T-helper 9 cell (primary cell): ENCODE data around the gene GSG1L2.

Experiments
- DNase-seq: peaks from one replicate; pipeline ENCODE4 v3.0.0-alpha.2; 2020
- total RNA-seq, 2 donors: gene quantifications; one replicate each; lab custom pipeline; 2026; lab: John Stamatoyannopoulos, UW

The GSG1L2 gene
- total RNA-seq: 0 reads per million in 2 donors

DNA sequence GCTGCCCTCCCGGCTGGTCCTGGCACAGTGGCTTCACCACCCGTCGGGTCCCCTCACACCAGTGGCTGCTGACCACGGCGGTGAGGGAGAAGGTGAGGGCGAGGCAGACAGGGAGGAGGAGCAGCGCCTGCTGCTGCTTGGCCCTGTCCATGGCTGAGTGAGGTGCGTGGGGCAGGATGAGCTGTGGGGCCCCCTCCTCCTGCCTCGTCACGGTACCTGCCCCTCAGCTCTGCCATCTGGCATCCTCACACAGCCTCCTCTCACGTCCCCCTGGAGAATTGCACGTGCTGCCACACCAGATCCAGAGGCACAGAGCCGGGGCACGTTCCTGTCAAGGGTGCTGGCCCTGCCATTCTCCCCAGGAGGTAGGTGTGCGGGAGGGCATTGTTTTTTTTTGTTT, at the start of gene GSG1L2:
Gene GSG1L2 (minus strand): TSS at position 159 of the 400 bp plus-strand sequence. CDS start 8 bp downstream, at position 151.
- DNase-seq: no peak

DNA sequence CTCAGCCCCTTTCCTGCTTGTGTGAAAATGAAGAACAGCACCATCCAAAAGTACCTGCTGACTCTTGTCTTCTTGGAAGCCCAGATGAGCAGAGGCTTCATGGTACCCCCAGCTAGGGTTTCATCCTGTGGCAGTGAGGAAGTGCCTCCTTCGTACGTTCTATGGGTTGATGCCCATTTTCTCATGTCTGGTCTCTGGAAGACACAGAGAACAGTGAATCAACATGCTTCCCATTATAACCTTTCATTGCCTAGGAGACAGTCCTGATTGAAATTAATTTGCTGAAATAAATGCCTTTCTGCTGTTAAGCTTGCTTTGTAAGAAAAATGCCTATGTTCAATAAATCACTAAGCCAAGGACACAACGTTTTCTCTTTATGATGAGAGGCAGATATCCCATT, 46.7 kb upstream of the GSG1L2 start:
- DNase-seq: no peak

DNA sequence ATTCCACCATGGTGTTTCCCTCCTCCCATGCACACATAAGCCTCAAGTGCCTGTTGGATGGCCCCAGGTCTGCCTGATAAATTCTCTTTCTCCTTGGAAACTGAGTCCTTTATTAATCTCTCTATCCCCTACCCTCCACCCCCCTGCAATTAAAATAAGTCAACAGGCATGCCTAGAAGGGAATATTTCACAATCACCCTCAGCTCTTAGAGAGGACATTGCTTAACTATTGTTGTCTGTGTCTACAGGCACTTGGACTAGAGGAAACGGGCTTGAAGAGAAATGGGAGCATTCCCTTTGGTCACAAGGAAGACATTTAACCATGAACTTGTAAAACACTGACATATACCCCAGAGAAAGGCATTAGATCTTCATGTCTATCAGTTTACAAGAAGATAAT, 43.7 kb upstream of the GSG1L2 start:
- no peak for DNase-seq

DNA sequence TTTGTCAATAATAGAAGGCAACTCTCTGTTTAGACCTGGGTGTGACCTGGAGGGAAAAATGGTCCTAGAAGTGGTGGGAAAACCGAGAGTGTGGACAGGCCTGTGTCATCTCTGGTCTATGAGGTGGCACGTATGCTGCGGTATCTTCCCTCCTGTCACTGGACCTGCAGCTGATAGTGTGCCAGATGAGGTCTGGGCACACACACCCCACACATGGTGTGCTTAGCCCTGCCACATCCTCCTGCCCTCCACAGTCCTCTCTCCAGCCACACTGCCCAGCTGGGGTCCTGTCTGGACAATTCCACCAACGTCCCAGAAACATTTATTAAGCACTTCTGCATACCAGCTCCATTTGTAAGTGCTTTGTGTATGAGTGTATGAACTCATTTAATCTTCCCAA, 41.1 kb upstream of the GSG1L2 start:
- no peak for DNase-seq

DNA sequence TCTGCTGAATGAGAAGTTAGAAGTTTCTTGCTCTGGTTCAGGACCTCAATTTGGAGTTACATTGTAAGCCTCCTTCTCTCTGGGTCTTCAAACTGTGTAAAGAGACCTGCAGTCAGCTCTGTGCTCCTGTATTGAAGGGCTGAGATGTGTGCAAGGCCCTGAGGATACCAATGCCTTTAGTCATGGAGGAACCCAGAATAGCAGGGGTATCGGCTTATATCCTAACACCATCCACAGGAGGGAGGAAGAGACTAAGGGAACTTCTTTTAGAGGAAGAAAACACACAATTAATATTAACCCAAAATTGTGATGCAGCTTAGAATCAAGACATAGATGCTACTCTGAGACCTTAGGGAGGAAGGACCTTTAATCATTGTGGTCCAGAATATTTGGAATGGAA, 40.3 kb upstream of the GSG1L2 start:
- no peak for DNase-seq

DNA sequence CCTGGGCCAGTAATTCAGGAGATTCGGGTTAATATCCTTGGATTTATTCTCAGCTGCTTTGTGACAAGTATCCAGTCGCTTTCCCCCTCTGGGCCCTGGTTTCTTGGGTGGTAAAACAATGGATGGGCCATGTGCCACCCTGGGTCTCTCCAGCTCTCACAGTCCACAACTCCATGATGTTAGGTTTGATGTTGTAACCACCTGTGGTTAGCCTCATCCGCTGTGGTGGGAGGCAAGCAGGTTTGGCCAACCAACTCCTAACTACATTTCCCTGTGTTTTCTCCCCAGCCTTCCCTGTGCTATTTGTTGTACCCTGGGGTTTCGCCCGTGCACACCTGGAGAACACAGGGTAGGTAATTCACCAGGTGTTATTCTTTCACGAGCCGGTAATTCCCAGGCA, 39.0 kb upstream of the GSG1L2 start:
- no peak for DNase-seq

DNA sequence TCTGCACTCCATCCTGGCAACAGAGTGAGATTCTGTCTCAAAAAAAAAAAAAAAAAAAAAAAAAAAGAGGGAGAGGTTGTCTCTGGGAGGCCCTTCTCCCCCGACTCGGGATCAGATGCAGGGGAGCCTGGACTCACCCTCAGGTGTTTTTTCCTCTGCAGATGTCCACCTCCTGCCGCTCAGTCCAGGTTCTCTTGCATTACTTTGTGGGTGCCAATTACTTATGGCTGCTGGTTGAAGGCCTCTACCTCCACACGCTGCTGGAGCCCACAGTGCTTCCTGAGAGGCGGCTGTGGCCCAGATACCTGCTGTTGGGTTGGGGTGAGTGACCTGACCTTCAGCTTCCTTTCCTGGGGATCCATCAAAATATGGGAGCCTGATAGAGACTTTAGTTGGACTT, 37.9 kb upstream of the GSG1L2 start:
- no peak for DNase-seq

DNA sequence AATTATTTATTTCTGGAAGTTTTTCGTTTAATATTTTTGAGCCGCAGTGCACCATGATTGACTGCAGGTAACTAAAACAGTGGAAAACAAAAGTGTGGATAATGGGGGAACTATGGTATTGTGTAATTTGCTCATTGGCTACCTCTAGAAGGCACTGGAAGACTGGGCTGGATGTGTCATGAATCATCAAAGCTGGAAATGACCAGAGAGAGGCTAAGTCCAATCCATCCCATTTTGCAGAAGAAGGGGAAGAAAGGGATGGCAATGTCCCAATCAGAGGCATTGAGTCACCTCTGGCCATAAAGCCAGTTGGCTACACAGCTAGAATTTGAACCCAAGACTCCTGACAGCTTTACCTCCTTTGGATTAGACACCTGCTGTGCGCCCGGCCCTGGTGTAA, 33.2 kb upstream of the GSG1L2 start:
- no peak for DNase-seq

DNA sequence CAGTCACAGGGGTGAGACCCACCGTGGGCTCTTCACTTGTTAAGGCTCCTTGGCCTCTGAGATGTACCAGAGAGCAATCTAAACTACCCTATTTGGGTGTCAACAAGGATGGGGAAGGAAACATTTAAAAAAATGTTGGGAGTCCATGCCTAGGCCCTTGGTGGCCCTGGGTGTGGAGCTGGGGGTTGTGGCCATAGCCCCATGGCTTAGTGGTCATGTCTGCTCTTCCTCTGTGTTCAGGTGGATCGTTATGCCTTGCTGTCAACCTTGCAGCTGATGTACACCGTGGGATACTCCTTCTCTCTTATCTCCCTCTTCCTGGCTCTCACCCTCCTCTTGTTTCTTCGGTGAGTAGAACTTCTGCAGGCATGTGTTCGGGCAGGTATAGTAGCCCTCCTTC, 32.4 kb upstream of the GSG1L2 start:
- no peak for DNase-seq

DNA sequence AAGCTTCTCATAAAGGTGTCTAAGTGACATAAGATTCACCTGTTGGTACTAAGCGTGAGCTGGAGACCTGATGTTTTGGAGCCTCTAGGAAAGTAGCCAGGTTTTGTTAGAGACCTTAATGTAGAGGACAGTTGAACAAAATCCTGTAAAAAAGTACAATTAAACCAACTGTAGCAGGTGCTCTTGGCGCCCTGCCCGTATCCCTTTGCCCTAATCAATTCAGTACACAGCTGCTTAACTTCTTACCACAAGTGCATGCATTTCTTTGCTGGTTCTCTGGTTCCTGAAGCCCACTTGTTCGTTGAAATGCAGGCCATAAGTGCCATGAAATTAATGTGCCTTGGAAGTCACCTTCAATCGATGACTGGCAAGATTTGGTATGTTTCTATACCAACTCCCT, 28.3 kb upstream of the GSG1L2 start:
- DNase-seq: no peak

DNA sequence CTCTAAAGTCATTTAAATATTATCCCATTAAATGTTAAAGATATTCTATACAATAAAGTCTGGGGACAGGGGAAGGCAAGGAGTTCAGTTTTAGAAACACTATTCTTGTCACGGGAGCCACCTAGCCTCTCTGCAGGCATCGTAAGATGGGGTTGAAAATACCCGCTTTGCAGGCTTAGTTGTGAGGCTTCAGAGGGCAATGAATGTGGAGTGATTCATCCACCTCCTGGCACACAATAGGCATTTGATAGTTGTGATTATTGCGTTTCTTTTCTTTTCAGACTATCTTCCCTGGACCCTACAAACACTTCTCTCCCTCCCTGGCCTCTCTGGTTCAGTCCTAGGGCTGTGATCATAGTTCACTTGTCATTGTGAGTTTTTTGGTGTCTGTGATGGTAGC, 23.4 kb upstream of the GSG1L2 start:
- no peak for DNase-seq

DNA sequence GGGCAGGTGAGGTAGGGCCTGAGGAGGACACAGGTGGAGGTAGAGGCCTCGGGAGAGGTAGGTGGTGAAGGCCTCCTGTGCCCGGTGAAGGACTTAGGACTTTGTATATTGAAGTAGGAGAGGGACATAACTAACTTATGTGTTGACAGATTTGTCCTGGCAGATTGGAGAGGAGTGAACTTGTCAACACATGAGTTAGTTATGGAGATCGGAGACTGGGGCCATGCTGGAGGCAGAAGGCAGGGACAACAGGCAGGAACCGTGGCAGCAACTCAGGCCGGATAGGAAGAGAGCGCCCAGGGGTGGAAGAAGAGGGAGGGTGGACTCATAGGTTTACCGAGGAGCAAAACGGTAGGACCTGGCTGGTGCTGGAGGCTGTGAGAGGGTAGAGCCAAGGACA, 22.3 kb upstream of the GSG1L2 start:
- no peak for DNase-seq

DNA sequence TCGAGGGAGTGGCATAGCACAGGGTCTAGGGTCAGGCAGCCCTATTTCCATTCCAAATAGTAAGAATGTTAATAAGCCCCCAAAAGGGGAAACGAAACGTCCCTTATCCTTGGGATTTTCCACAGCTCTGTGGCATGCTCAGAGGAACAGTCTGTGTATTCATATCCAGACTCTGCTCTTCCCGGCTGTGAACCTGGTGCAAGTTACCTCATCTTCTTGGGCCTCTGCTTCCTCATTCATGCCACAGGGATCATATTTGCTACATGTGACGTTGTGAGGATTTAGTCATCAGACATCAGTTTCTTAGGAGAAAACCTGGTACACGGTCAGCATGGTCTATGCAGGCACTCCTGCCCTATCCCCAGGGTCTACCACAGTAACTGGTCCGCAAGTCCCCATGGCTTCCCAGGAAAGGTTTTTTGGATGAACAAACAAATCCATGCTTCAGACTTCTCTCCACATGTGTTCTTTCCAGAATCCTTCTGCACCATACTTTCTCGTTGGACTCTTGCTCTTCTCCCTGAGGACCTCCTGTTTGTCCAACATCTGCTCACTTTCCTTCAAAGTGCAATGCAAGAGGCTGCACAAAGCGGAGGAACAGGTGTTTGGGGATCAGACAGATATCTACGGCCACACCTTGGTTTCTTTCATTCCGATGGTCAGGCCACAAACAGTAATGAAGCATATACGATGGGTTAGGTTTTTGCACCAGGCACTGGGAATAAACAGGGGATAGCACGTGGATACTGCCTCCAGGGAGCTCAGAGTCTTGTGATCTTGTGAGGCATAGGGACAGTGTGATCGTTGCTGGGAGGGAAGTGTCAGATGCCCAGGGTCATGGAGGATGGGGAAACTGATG, 21.5 kb upstream of the GSG1L2 start:
- no peak for DNase-seq

DNA sequence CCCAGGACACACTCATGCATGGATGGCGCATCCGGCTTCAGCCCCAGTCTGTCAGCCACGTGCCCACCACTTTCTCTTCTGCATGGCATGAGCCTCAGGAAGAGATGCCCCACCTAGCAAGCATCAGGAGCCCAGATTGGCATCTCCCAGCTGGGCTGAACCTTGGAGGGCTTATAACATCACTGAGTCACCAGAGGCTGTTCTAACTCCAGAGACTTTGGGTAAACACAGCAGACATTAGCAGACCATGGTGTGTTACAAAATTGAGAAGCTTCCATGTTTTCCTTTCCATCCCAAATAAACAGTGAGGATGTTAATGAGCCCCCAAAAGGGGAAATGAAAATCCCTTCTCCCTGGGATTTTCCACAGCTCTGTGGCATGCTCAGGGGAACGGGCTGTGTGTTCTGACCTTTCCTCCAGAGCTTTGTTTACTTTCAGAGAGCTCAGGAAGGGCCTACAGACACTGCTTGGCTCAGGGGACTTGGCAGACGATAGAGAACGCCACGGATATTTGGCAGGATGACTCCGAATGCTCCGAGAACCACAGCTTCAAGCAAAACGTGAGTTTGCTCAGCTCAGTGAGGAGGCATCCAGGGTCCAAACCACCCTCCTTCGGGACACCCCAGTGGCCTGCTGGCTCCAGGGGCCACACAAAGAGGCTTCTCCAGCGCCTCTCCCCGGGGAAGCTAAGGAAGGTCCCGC, 20.3 kb upstream of the GSG1L2 start:
- no peak for DNase-seq

DNA sequence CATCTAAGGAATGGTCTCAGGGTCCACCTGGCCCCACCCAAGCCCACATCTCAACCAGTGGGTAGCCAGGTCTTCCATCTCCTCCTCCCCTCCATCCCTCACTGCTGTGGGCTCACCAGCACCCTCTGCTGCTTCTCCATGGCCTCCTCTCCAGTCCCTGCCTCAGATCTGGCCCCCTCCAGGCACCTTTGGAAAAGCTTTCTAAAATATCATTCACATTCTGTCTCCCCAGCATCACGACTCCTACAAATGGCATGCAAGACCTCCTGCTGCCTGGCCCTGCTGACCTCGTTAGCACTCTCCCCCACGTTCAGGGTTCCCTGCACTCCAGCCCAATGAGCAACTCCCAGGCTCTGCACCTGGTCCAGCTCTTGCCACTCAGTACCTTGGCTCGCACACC, 17.6 kb upstream of the GSG1L2 start:
- no peak for DNase-seq

DNA sequence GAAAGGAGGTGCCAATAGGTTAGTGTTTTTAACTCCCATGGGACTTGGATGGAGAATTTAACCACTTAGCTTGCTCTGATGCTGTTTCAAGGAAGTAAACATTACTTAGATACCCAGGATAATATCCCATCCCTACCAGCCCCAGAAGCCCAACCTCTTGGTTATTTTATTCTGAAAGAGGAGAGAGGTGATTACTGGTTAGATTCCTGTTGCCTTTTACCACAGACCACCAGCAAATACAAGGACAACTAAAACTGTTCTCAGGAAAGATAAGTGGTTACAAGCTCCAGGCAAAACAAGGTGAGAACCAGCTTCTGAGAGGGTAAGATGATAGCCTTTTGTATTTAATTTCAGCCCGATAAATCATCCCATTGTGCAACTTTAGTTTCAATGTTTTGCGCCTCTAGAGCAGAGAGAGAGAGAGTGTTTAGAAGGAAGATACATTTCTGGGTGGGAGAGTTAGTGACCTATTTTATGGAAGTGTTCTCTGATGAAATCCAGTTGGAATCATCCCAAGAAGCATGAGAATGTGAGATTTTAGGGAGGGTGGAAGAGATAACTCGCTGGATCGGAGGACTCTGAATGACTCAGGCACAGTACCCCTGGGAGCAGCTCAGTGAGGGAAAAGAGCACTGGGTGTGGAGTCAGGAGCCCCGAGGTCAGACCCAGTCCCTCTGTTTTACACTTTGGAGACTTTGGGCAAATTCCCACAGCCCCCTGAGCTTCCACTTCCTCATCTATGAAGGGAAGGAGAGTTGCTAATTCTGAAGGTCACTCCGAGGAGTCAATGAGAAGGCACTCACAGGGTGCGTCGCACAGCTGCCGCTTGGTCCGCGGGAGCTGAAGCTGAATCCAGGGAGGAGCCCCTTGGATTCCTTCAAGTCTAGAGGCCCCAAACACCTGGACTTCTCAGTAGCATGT, 15.9 kb upstream of the GSG1L2 start:
- DNase-seq: no peak

DNA sequence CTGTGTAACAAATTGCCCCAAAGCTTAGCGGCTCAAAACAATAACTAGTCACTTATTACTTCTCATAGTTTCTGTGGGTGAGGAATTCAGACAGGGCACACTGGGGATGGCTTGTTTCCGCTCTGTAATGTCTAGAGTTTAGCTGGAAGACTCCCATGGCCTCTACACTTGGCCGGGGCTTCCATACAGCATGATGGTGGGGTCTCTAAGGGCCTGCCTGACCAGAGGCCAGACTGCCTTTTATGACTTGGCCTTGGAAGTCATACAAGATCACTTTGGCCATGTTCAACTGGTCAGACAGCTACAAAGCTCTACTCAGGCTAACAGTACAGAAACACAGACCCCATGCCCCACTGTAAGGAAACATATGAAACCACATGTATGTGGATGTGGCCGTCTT, 12.0 kb upstream of the GSG1L2 start:
- no peak for DNase-seq

DNA sequence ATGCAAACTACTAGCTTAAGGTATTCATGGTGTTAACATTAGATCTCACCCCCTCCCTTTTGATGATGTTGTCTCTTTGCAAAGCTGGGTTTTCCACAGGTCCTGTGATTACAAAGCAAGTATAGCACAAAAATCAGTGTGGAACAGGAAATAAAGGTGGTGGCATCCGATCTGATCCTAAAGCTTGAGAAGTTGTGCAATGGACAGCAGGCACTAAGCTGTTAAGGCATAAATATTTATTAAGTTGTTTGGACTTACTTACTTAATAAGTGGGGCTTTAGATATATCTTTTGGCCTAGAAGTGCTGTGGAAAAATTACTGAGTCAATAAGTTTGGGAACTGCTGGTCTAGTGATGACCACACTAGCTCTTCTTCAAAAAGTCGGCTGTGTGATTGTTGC, 8.8 kb upstream of the GSG1L2 start:
- DNase-seq: no peak

DNA sequence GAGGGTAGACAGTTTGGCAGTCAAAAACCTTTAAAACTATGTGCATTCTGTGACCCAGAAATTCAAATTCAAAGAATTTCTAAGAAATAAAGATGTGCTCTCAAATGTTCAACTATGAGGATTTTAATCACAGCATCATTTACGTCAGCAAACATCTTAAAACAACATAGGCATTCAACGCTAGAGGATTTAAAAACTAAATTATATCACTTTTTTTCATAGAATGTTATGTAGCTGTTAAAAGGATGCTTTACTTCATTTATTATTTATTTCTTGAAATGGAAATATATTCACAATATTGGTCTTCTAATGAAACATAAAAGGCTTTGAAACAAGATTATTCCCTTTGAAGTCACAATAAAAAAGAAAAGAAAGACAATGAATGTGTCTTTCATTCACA, 7.5 kb upstream of the GSG1L2 start:
- no peak for DNase-seq

DNA sequence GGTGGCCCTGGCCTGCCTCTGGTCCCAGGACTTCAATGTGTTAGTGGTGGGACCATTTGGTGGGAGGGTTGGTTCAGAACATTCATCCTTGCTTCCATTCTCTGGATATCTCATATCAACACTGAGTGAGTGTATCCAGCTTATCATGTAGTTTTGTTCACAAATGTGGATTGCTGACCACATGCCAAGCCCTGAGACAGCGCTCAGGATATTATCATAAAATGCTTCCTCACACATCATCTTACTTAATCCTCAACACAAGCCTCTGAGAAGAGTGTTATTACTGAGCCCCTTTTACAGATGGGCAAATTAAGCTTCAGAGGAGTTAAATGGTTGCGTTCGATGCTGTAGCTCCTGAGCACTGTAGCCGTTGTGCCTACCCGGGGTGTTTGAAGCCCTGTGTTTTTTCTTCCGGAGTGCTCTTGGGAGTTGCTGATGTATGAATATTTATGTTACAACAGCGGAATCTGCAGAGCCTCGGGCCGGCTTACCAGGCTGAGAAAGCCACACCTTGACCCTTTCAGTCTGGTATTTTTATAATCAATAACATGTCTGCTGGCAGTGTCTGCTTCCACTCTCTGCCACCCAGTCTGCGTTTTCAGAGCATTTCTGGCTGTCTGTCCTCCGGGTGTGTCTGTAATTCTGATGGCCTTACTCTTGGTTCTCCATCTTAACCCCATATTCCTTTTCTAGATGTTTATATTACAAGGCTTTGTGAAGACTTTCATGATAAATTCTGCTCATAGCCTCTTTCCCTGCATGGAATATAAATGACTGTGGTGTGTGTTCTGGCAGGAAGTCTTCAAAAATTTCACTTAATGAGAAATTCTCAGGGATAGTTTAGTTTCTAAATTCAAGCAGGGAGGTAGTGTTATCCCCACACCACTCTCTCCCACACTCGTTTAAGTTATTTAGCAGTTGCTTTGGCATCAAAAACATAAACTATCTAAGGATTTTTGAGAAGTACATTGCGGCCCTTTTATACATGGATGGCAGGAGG, 6.7 kb upstream of the GSG1L2 start:
- DNase-seq: no peak

DNA sequence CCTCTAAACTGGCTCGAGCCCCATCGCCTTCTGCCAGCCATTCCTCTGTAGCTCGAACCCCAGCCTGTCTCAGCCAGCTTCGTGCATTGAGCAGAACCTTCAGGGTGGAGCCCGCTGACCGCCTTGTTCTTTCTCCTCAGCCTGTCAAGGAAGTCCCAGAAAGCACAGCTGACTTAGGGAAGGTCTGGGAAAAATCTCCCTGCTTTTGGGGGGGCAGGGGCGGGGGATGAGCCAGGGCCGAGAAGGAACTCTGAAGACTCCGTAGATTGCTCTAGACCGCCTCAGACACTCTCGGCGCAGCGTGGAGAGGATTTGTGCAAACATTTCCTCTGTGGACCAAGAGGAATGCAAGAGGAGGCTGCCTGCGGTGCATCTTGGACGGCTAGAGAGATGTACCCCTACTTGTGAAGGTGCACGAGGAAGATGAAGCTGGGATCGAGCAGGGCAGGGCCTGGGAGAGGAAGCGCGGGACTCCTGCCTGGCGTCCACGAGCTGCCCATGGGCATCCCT, 3.8 kb upstream of the GSG1L2 start, which contains the start of gene GLP2R:
Gene GLP2R (plus strand): TSS at position 284 of the 510 bp plus-strand sequence. CDS start 140 bp downstream, at position 424.
- DNase-seq: no peak
